Peyer's patch (tissue), 4 donors: ENCODE measurements around the gene PPFIBP2. TPM values are rescaled to one million over a fixed set of nuclear protein-coding genes. Genes with fewer than 3 reads are reported as not detected.
A peak's percentile ranks its signal among the peaks of the same experiment; 100 is the strongest.

Source experiments
- DNase-seq, 3 donors: peaks; one replicate each; pipeline ENCODE4 v3.0.0-alpha.2; 2017 to 2019
- H3K27ac ChIP-seq, 4 donors: fragments of 200-600 bp; sonication (generic); one replicate each; pipeline ENCODE4 v1.5.1; 2016 to 2019
- H3K27me3 ChIP-seq, 2 donors: fragments of 200-600 bp; sonication (generic); one replicate each; pipeline ENCODE4 v1.5.1; 2019
- H3K36me3 ChIP-seq, 3 donors: fragments of 200-600 bp; sonication (generic); one replicate each; pipeline ENCODE4 v1.5.1; 2016 to 2019
- H3K4me1 ChIP-seq, 4 donors: fragments of 200-600 bp; sonication (generic); one replicate each; pipeline ENCODE4 v1.5.1; 2016 to 2019
- H3K4me3 ChIP-seq, 4 donors: fragments of 200-600 bp; sonication (generic); 1 replicate in 3 of 4; 2 replicates in 1 of 4; pipeline ENCODE4 v1.5.1; 2016 to 2019; ENCODE audit warnings: mild to moderate bottlenecking in 1 of 4
- H3K9me3 ChIP-seq, 4 donors: fragments of 200-600 bp; sonication (generic); one replicate each; pipeline ENCODE4 v1.5.1; 2016 to 2019; ENCODE audit warnings: mild to moderate bottlenecking in 1 of 4
- CTCF ChIP-seq, 6 experiments: fragments of 450-650 bp in 4 of 6; fragments of 200-600 bp in 2 of 6; sonication (generic) in 1 of 6; IDR thresholded peaks; one replicate each; pipeline ENCODE4 v1.5.1; 2017 to 2019; ENCODE audit warnings: antibody characterized with exemption in 6 of 6, mild to moderate bottlenecking in 3 of 6, moderate library complexity in 1 of 6
- POLR2A ChIP-seq, 2 donors: fragments of 450-650 bp; IDR thresholded peaks; one replicate each; pipeline ENCODE4 v1.5.1; 2017; ENCODE audit warnings: antibody characterized with exemption in 2 of 2, mild to moderate bottlenecking in 2 of 2, moderate library complexity in 2 of 2
- total RNA-seq, 4 donors: library from RNA; depleted of rRNA; stranded (reverse); fragments of >200 nt; gene quantifications; one replicate each; pipeline ENCODE4 v1.1.0, GENCODE V29; 2016

Gene PPFIBP2
- total RNA-seq, 4 donors from 2014 or later, result 74.6 to 245 (median 148) TPM

GRCh38 chr11:7595951-7596350 lies 82.2 kb downstream of the PPFIBP2 start:
- H3K9me3 ChIP-seq, result no peaks in the 10 kb centered on the region
- H3K36me3 ChIP-seq, result peaks cover 0 to 20% (median 0%) of the 10 kb centered on the region in 3 donors
- H3K4me3 ChIP-seq, result no peak overlapping the region
- TF ChIP-seq POLR2A (IDR thresholded peaks at IDR 0.05), result no peak
- TF ChIP-seq CTCF (IDR thresholded peaks at IDR 0.05), result no peak
- DNase-seq, result no peak
- H3K27ac ChIP-seq, result no peak overlapping the region
- H3K4me1 ChIP-seq, result peaks cover 0 to 7% (median 1%) of the 10 kb centered on the region in 4 donors
- H3K27me3 ChIP-seq, result no peaks in the 10 kb centered on the region

- Histone ChIP-seq H3K27me3 (no peaks in the 10 kb centered on the region), H3K9me3 (no peaks in the 10 kb centered on the region), H3K27ac (peak overlapping the region in 3 of 4 donors; percentile 20 to 83 (median 56)), H3K4me3 (peak overlapping the region in 1 of 4 donors; percentile 1), H3K36me3 (peaks cover 0 to 20% (median 0%) of the 10 kb centered on the region in 3 donors), H3K4me1 (peaks cover 0 to 3% (median under 1%) of the 10 kb centered on the region in 4 donors)
- peak in 2 of 3 donors; percentile 67 to 75 for DNase-seq
- TF ChIP-seq CTCF (IDR thresholded peaks at IDR 0.05) (no peak), POLR2A (IDR thresholded peaks at IDR 0.05) (no peak)
Observed at GRCh38 chr11:7596975-7597391, 83.2 kb downstream of the PPFIBP2 start.

- Histone ChIP-seq H3K4me1 (peaks cover 0 to 3% (median 0%) of the 10 kb centered on the region in 4 donors), H3K9me3 (no peaks in the 10 kb centered on the region), H3K36me3 (peaks cover 0 to 20% (median 0%) of the 10 kb centered on the region in 3 donors), H3K27ac (peak overlapping the region in 3 of 4 donors; percentile 20 to 83 (median 56)), H3K27me3 (no peaks in the 10 kb centered on the region), H3K4me3 (peak overlapping the region in 1 of 4 donors; percentile 1)
- DNase-seq, result peak in 2 of 3 donors; percentile 65 to 69
- TF ChIP-seq CTCF (IDR thresholded peaks at IDR 0.05) (no peak), POLR2A (IDR thresholded peaks at IDR 0.05) (no peak)
Observed at GRCh38 chr11:7597620-7598019, 83.8 kb downstream of the PPFIBP2 start.

GRCh38 chr11:7599209-7599608 lies 85.4 kb downstream of the PPFIBP2 start:
- peaks cover 0 to 3% (median 1%) of the 10 kb centered on the region in 4 donors for H3K4me1 ChIP-seq

GRCh38 chr11:7600205-7600775 lies 86.5 kb downstream of the PPFIBP2 start:
- Histone ChIP-seq H3K4me3 (no peak overlapping the region), H3K9me3 (no peaks in the 10 kb centered on the region), H3K27me3 (no peaks in the 10 kb centered on the region), H3K27ac (peak overlapping the region in 1 of 4 donors; percentile 6), H3K36me3 (peaks cover 0 to 3% (median 0%) of the 10 kb centered on the region in 3 donors), H3K4me1 (peaks cover 0 to 13% (median 3%) of the 10 kb centered on the region in 4 donors)
- TF ChIP-seq CTCF (IDR thresholded peaks at IDR 0.05) (no peak), POLR2A (IDR thresholded peaks at IDR 0.05) (no peak)
- DNase-seq, result peak in 1 of 3 donors; percentile 56

More at GRCh38 chr11:7599209-7599608, 85.4 kb downstream of the PPFIBP2 start:
- Histone ChIP-seq H3K4me3 (no peak overlapping the region), H3K27ac (no peak overlapping the region), H3K36me3 (peaks cover 0 to 9% (median 0%) of the 10 kb centered on the region in 3 donors), H3K27me3 (no peaks in the 10 kb centered on the region), H3K9me3 (no peaks in the 10 kb centered on the region)
- no peak for DNase-seq
- TF ChIP-seq CTCF (IDR thresholded peaks at IDR 0.05) (no peak), POLR2A (IDR thresholded peaks at IDR 0.05) (no peak)
